Fibroblast of lung (primary cell): Measurements from ENCODE around the gene CCNDBP1.

Experiments used
- EZH2 ChIP-seq: IDR thresholded peaks from 2 replicates; pipeline ENCODE4 v1.5.1; 2012; ENCODE audit warnings: low read length, control low read depth, mild to moderate bottlenecking; ENCODE audit errors: missing control alignments
- TF ChIP-seq, protein P1 (sequence below), 2 donors: IDR thresholded peaks in 1 of 2; conservative IDR thresholded peaks in 1 of 2; 1 replicate in 1 of 2; 2 replicates in 1 of 2; pipeline ENCODE4 v1.5.1; 2011 to 2012; ENCODE audit warnings: low read length in 2 of 2, control low read depth in 1 of 2, inconsistent platforms in 1 of 2, low read depth in 1 of 2, mild to moderate bottlenecking in 1 of 2

DNA sequence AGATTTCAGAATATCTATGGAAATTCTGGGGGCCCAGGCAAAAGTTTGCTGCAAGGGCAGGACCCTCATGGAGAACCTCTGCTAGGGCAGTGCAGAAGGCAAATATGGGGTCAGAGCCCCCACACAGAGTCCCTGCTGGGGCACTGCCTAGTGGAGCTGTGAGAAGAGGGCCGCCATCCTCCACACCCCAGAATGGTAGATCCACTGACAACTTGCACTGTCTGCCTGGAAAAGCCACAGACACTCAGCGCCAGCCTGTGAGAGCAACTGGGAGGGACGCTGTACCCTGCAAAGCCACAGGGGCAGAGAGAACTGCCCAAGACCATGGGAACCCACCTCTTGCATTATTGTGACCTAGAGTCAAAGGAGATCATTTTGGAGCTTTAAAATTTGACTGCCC, 13.8 kb downstream of the CCNDBP1 start:
- TF ChIP-seq, protein P1, sequence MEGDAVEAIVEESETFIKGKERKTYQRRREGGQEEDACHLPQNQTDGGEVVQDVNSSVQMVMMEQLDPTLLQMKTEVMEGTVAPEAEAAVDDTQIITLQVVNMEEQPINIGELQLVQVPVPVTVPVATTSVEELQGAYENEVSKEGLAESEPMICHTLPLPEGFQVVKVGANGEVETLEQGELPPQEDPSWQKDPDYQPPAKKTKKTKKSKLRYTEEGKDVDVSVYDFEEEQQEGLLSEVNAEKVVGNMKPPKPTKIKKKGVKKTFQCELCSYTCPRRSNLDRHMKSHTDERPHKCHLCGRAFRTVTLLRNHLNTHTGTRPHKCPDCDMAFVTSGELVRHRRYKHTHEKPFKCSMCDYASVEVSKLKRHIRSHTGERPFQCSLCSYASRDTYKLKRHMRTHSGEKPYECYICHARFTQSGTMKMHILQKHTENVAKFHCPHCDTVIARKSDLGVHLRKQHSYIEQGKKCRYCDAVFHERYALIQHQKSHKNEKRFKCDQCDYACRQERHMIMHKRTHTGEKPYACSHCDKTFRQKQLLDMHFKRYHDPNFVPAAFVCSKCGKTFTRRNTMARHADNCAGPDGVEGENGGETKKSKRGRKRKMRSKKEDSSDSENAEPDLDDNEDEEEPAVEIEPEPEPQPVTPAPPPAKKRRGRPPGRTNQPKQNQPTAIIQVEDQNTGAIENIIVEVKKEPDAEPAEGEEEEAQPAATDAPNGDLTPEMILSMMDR (conservative IDR thresholded peaks at IDR 0.05 in 1 of 2, IDR thresholded peaks at IDR 0.05 in 1 of 2; ENCODE audit: low read depth in 1 of 2, low read length in 2 of 2): no peak
- no peak for TF ChIP-seq EZH2
